Choroid plexus epithelial cell (primary cell): ENCODE data around the gene UPF3B.

Experiments used
- DNase-seq: peaks from one replicate; pipeline ENCODE4 v3.0.0-alpha.2; 2010; ENCODE audit warnings: low read depth
- H3K4me3 ChIP-seq: 2 replicates; pipeline ENCODE4 v1.5.1; 2011; ENCODE audit warnings: low read depth, mild to moderate bottlenecking, control low read depth, low read length, moderate library complexity
- TF ChIP-seq, protein P1 (sequence below): conservative IDR thresholded peaks from 2 replicates; pipeline ENCODE4 v1.5.1; 2011; ENCODE audit warnings: low read depth, mild to moderate bottlenecking, control low read depth, inconsistent platforms, low read length, moderate library complexity

The UPF3B gene

DNA sequence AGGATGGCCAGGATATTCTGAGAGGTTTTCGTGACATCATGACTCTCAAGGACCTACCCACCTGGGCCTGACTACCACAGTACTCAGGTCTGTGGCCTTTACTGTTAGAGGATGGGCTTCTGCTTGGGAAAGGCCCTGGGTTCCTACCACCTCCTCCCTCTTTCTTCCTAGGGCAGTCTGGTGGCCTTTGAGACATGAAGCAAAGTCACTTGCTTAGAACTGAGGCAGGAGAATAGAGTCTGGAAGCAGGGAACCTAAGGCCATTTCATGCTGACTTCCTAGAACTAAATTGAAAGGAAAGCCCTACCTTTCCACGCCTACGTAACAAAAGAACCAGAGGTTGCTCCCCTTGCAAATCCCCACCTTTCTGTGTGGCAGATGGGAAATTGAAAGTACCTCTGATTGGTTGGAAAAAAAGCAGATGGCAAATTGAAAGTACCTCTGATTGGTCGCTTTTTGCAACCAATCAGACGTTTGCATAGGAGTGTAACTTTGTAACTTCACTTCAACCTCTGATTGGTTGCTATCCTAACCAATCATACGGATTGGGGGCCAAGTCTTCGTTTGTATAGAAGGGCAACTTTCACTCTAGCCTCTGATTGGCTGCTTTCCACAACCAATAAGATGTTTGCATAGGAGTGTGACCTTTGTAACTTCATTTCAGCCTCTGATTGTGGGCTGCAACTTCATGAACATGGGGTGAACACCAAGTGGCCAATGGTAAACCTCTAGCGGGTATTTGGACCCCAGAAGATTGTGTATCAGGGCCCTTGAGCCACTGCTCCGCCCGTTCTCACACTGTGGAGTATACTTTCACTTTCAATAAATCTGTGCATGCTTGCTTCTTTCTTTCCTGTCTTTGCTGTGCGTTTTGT lies 33.0 kb upstream of the UPF3B start:
- peak; percentile 32 for DNase-seq
- H3K4me3 ChIP-seq, result no peak overlapping the region
- TF ChIP-seq, protein P1, sequence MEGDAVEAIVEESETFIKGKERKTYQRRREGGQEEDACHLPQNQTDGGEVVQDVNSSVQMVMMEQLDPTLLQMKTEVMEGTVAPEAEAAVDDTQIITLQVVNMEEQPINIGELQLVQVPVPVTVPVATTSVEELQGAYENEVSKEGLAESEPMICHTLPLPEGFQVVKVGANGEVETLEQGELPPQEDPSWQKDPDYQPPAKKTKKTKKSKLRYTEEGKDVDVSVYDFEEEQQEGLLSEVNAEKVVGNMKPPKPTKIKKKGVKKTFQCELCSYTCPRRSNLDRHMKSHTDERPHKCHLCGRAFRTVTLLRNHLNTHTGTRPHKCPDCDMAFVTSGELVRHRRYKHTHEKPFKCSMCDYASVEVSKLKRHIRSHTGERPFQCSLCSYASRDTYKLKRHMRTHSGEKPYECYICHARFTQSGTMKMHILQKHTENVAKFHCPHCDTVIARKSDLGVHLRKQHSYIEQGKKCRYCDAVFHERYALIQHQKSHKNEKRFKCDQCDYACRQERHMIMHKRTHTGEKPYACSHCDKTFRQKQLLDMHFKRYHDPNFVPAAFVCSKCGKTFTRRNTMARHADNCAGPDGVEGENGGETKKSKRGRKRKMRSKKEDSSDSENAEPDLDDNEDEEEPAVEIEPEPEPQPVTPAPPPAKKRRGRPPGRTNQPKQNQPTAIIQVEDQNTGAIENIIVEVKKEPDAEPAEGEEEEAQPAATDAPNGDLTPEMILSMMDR, result no peak

DNA sequence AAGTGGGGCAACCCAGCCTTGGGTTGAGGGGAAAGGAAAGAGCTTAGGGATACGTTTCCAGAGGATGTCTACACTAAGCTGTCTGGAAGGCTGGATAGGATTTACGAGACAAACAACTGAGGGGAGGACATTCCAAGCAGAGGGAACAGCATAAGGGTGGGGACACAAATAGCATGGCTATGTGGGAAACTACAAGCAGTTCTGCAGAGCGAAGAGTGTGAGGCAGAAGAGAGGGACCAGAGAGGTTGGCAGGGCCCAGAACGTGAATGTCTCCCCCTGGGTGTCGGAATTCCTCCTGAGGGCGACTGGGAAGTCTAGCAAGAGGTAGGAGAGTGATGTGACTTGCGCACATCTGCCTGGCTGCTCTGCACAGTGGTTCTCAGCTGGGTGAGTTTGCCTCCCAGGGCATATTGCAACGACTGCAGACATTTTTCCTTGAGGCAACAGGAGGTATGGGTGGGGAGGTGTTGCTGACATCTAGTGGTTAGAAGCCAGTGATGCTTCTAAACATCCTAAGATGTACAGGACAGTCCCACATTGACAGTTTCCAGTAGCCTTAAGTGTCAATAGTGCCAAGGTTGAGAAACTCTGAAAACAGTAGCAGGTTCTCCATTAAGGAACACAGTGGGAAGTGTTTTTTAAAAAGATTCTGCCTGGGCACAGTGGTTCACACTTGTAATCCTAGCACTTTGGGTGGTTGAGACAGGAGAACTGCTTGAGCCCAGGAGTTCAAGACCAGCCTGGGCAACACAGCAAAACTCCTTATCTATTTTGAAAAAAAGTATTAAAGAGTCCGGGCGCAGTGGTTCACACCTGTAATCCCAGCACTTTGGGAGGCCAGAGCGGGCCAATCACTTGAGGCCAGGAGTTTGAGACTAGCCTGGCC lies 28.0 kb upstream of the UPF3B start:
- no peak overlapping the region for H3K4me3 ChIP-seq
- peak; percentile 78 for DNase-seq
- TF ChIP-seq, protein P1, result peak; percentile 74

DNA sequence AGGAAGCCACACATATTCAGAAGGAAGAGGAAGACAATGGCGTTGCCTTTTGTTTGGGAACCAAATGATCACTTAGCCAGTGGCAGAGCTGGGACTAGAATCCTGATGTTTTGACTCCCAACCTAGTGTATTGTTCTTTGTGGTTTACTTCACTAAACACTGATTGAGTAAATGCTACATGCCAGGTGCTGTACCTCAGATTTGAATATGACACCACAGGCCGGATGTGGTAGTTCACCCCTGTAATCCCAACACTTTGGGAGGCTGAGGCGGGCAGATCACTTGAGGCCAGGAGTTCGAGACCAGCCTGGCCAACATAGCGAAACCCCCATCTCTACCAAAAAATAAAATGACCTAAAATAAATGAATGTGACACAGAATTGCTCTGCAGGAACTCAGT lies 27.3 kb upstream of the UPF3B start:
- DNase-seq, result no peak
- H3K4me3 ChIP-seq, result no peak overlapping the region
- TF ChIP-seq, protein P1, result no peak

DNA sequence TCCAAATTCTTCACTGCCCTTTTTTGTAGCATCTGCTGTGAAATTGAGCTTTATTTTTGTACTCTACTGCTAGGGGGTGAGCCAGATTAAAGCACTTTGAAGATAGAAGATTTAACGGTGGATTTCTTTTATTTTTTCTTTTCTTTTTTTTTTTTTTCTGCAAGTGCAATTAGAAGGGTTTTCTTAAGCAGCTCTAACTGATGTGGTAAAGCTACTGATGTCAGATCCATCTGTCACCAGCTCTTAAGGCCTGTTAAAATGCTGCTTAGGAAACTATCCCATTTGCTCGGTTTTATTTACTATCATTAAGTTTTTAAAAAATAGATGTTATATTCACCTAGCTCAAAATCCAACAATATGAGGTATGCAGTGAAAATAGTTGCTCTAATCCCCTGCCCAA lies 26.0 kb upstream of the UPF3B start:
- DNase-seq, result no peak
- no peak overlapping the region for H3K4me3 ChIP-seq
- TF ChIP-seq, protein P1, result no peak

DNA sequence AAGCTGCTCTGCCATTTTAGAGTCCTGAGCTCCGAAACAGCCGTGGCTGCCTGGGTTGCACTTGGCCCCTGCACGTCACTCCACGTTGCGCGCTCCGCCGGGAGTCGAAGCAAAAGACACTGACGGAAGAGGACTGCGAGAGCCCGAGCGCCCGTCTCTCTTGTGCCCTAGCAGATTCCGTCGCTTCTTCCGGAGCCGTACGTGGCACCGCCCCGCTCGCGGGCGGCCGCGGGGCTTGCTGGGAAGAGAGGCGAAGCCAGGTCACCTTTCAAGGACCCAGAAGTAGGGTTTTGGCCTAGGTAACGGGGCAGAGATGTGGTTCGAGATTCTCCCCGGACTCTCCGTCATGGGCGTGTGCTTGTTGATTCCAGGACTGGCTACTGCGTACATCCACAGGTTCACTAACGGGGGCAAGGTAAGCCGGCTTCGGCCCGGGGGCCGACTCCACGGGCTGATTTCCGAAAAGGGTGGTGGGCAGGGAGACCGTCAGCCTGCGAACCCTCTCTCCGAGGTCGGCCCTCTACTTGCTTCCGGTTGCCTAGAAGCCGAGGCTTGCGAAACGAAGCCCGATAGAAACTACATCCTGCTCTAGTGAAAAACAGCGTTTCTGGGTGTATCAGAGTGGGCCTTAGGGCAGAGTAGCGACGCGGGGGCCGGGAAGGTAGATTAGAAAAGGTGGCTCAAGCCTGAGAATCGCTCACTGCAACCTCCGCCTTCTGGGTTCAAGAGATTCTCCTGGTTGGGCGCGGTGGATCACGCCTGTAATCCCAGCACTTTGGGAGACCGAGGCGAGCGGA lies 19.0 kb upstream of the UPF3B start, which contains the start of the genes NDUFA1 and RNF113A:
Gene NDUFA1, plus strand, starts transcription at position 234 of the 797 bp plus-strand sequence. Its CDS starts 80 bp downstream, at position 314.
Gene RNF113A, minus strand, starts transcription at position 135 of the 797 bp plus-strand sequence. Its CDS starts 120 bp downstream, at position 15.
- peak; percentile 88 for DNase-seq
- TF ChIP-seq, protein P1, result no peak
- H3K4me3 ChIP-seq, result peak within 1 kb of the TSS; percentile 78

DNA sequence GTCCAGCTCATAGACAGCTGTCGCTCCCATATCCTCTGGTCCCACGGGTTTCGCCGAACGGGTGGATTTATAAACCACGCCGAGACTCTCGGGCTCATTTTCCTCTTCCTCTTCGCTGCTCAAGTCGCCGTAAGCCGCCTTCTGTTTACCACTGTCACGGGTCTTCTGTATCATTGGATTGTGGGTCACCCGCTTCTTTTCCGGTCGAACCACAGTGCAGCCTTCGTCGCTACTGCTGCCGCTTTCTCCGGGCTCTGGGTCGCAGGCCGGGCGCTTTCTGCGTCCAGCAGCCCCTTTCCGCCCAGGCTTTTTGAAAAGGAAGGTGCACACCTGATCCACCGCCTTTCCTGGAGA lies 18.5 kb upstream of the UPF3B start:
- TF ChIP-seq, protein P1, result no peak
- peak overlapping the region; percentile 78 for H3K4me3 ChIP-seq
- no peak for DNase-seq
